Fibroblast of skin of left biceps (primary cell): ENCODE data around the gene DNMT3L.

Source experiments
- DNase-seq, 2 experiments: peaks; one replicate each; pipeline ENCODE4 v3.0.0-alpha.2; 2013; ENCODE audit warnings: low read depth in 2 of 2

DNMT3L gene

GRCh38 chr21:44279354-44280260, 17.9 kb upstream of the DNMT3L start:
- DNase-seq, result no peak

GRCh38 chr21:44275041-44275440, 13.3 kb upstream of the DNMT3L start:
- DNase-seq, result no peak

- no peak for DNase-seq
Observed at GRCh38 chr21:44273046-44273445, 11.3 kb upstream of the DNMT3L start.

GRCh38 chr21:44272284-44272858, 10.7 kb upstream of the DNMT3L start:
- DNase-seq, result no peak

GRCh38 chr21:44271558-44272283, 10.0 kb upstream of the DNMT3L start:
- DNase-seq, result no peak

GRCh38 chr21:44269090-44269489, 7.4 kb upstream of the DNMT3L start:
- no peak for DNase-seq

- DNase-seq, result no peak
Observed at GRCh38 chr21:44267655-44268142, 6.0 kb upstream of the DNMT3L start.

GRCh38 chr21:44265734-44266270, 4.1 kb upstream of the DNMT3L start:
- DNase-seq, result no peak

- DNase-seq, result no peak
Observed at GRCh38 chr21:44263768-44264167, 2.1 kb upstream of the DNMT3L start.

GRCh38 chr21:44263221-44263760, 1.6 kb upstream of the DNMT3L start:
- no peak for DNase-seq

GRCh38 chr21:44262338-44263056, 800 bp upstream of the DNMT3L start:
- DNase-seq, result no peak

GRCh38 chr21:44260791-44261631, 686 bp downstream of the DNMT3L start:
- DNase-seq, result no peak

GRCh38 chr21:44260066-44260465, 1.6 kb downstream of the DNMT3L start:
- DNase-seq, result no peak

GRCh38 chr21:44259082-44259705, 2.5 kb downstream of the DNMT3L start:
- DNase-seq, result no peak

- DNase-seq, result no peak
Observed at GRCh38 chr21:44258056-44258725, 3.5 kb downstream of the DNMT3L start.

- no peak for DNase-seq
Observed at GRCh38 chr21:44255511-44255981, 6.2 kb downstream of the DNMT3L start.

- no peak for DNase-seq
Observed at GRCh38 chr21:44253832-44254710, 7.6 kb downstream of the DNMT3L start.
